ENCODE results near the gene LIN52. TPM values are rescaled to one million over a fixed set of nuclear protein-coding genes. Genes with fewer than 3 reads are reported as not detected.

Gene LIN52
- total and polyA plus RNA-seq, 2 of the 13 experiments (the other 11 are each of a cell fraction or from before 2014, with no cell fraction given): 11.4 to 23.3 TPM

DNA sequence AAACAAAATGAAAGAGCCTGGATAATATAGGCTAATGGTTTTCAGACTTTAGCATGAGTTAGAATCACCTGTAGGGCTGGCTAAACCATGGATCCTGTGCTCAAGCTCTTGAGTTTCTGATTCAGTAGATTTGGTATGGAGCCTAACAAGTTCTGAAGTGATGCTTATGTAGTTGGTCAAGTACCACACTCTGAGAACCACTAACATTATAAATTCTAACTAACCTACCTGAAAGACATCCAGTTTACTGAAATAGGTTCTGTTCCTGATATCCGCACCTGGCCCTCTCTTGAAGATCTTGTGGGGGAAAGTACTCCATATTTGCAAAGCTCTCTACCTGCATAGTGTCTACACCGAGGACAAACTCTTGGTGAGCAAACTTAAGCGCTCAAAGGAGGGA, 95.1 kb downstream of the LIN52 start:
- Histone ChIP-seq H4K20me1 (ENCODE audit: insufficient read depth, low read length) (no peaks in the 10 kb centered on the region), H3K4me2 (ENCODE audit: low read depth, low read length) (no peak overlapping the region), H2AFZ (ENCODE audit: low read length) (no peak overlapping the region), H3K9ac (ENCODE audit: insufficient read depth, low read depth, low read length) (no peak overlapping the region), H3K27ac (ENCODE audit: extremely low read length, insufficient read depth, low read length) (no peak overlapping the region), H3K4me3 (replicated peaks in 1 of 3; ENCODE audit: insufficient read depth in 1 of 3, low read depth in 2 of 3, low read length in 3 of 3) (no peak overlapping the region), H3K9me3 (ENCODE audit: low read length) (no peaks in the 10 kb centered on the region), H3K27me3 (ENCODE audit: control insufficient read depth in 1 of 2, insufficient read depth in 2 of 2, low read length in 2 of 2) (no peaks in the 10 kb centered on the region), H3K79me2 (ENCODE audit: insufficient read depth, low read length) (no peaks in the 10 kb centered on the region), H3K36me3 (replicated peaks in 1 of 2; ENCODE audit: control insufficient read depth in 1 of 2, insufficient read depth in 2 of 2, low read length in 2 of 2) (peaks cover 0 to 3% of the 10 kb centered on the region in 2 experiments; a peak in 1 of 5 replicates), H3K4me1 (ENCODE audit: insufficient read depth, low read length) (no peaks in the 10 kb centered on the region)
- in situ Hi-C loops (cut with HindIII; ENCODE audit: extremely low pct_ligation_motif_present, low pct_unique_long_range_greater_than_20kb) (no loop called here), intact Hi-C loops (cut with micrococcal nuclease; ENCODE audit: unreplicated experiment) (no loop called here)
- 91% methylated on average over 3 of the region's 3 CpGs for WGBS (ENCODE audit: low lambda C conversion rate)
- BruUV-seq (replicated peaks): no TSS peak
- TF ChIP-seq MLLT10 (CRISPR knock-in tag; IDR thresholded peaks at IDR 0.05) (no peak), ZNF724P (CRISPR knock-in tag; IDR thresholded peaks at IDR 0.05; ENCODE audit: borderline replicate concordance) (no peak), HBP1 (CRISPR knock-in tag; IDR thresholded peaks at IDR 0.05; ENCODE audit: low read depth) (no peak), NFIB (CRISPR knock-in tag; IDR thresholded peaks at IDR 0.05; ENCODE audit: borderline replicate concordance) (no peak), ZNF713 (CRISPR knock-in tag; IDR thresholded peaks at IDR 0.05) (no peak), ZNF530 (CRISPR knock-in tag; IDR thresholded peaks at IDR 0.05; ENCODE audit: low read depth) (no peak), NR2F6 (IDR thresholded peaks at IDR 0.05) (no peak), NR2F6 (CRISPR knock-in tag; IDR thresholded peaks at IDR 0.05) (no peak), TFAP4 (IDR thresholded peaks at IDR 0.05; ENCODE audit: borderline replicate concordance, low read depth) (no peak), ZNF766 (CRISPR knock-in tag; IDR thresholded peaks at IDR 0.05; ENCODE audit: borderline replicate concordance) (no peak), ZNF251 (CRISPR knock-in tag; IDR thresholded peaks at IDR 0.05) (no peak), MEIS2 (CRISPR knock-in tag; IDR thresholded peaks at IDR 0.05) (no peak), CBX5 (CRISPR knock-in tag; IDR thresholded peaks at IDR 0.05; ENCODE audit: borderline replicate concordance) (no peak), ZKSCAN8 (CRISPR knock-in tag; IDR thresholded peaks at IDR 0.05; ENCODE audit: borderline replicate concordance) (no peak), ZFP90 (CRISPR knock-in tag; IDR thresholded peaks at IDR 0.05; ENCODE audit: borderline replicate concordance) (no peak), ZNF180 (CRISPR knock-in tag; IDR thresholded peaks at IDR 0.05; ENCODE audit: borderline replicate concordance, low read depth) (no peak), LRRFIP1 (CRISPR knock-in tag; conservative IDR thresholded peaks at IDR 0.05) (no peak), ZNF350 (CRISPR knock-in tag; IDR thresholded peaks at IDR 0.05; ENCODE audit: borderline replicate concordance, low read depth) (no peak), RARG (CRISPR knock-in tag; IDR thresholded peaks at IDR 0.05; ENCODE audit: low read depth) (no peak)
- TF ChIP-seq, protein P1, sequence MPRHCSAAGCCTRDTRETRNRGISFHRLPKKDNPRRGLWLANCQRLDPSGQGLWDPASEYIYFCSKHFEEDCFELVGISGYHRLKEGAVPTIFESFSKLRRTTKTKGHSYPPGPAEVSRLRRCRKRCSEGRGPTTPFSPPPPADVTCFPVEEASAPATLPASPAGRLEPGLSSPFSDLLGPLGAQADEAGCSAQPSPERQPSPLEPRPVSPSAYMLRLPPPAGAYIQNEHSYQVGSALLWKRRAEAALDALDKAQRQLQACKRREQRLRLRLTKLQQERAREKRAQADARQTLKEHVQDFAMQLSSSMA (CRISPR knock-in tag; IDR thresholded peaks at IDR 0.05): no peak
- POLR2A ChIA-PET: no interaction called here
- no peak for ATAC-seq
- CTCF ChIA-PET (ENCODE audit: low intra/inter-chr PET ratio, low total read pairs): no interaction called here
- no peak for FAIRE-seq
- no peak for DNase-seq (ENCODE audit: low spot score)

Measured in HepG2 (cell line).